ENCODE data around the gene DNTT.

GRCh38 chr10:96334616-96335526 lies 30.6 kb downstream of the DNTT start:
- TF ChIP-seq CTCF (conservative IDR thresholded peaks at IDR 0.05; ENCODE audit: low read length) (peak; percentile 82), EZH2phosphoT487 (IDR thresholded peaks at IDR 0.05; ENCODE audit: borderline replicate concordance, low read depth, low read length) (no peak)

Measured in OCI-LY7 (cell line).